AG09309 (cell line): ENCODE data around the gene HAGH.

Experiments
- DNase-seq: peaks from one replicate; pipeline ENCODE4 v3.0.0-alpha.2; 2010; ENCODE audit warnings: low read depth
- H3K4me3 ChIP-seq: 2 replicates; pipeline ENCODE4 v1.5.1; 2011; ENCODE audit warnings: mild to moderate bottlenecking, low read depth, low read length, moderate library complexity; ENCODE audit not compliant: control insufficient read depth
- CTCF ChIP-seq: IDR thresholded peaks from 2 replicates; pipeline ENCODE4 v1.5.1; 2011; ENCODE audit warnings: mild to moderate bottlenecking, low read depth, low read length, inconsistent platforms; ENCODE audit not compliant: insufficient read depth, control insufficient read depth; ENCODE audit errors: missing control alignments

HAGH gene

DNA sequence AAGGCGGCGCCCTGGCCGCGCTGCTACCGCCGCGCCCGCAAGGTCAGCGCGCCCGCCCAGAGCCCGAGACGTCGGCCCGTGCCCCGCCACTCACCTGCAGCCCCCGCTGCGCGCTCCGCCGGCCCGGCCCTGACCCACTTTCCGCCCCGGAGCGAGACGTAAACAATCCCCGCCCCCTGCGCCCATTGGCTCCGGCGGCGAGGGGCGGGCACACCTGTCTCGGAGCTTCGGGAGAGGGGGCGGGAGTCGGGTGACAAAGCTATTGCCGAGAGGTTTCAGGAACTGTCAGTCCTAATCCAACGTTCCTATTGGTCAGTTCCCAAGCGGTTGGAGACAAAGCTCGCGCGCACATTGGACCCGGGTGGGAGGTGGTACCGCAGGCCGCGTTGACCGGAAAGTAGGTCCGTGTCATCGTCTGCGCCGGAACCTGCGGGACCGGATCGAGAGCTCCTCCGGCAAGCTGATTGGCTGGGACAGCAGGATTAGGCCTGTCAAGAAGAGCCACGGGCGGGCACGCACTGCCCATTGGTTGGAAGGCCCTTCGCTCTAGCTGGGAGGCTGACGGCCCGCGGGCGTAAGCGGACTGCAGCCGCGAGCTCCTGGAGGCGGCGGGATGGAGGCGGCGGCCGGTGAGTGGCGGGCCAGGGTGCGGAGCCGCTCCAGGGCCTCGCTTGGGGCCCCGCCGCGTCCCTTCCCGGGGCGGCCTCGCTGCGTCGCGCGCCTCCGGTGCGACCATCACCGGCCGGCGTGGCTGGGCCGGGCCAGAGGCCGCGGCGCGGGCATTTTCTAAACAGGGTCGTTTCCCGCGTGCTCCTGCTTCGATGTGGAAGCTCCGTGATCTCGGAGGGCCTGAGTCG is 44.0 kb downstream of the HAGH start, which contains the start of the genes NUBP2 and SPSB3:
TSS of gene NUBP2 (plus strand) at position 553 of the 857 bp plus-strand sequence. CDS start at position 614, 61 bp downstream.
TSS of gene SPSB3 (minus strand) at position 164 of the 857 bp plus-strand sequence. CDS start 1,088 bp downstream, outside the sequence.
- no peak for TF ChIP-seq CTCF
- DNase-seq = peak; percentile 100
- H3K4me3 ChIP-seq = peak within 1 kb of the TSS; percentile 80

GRCh38 chr16:1781758-1782407 is 44.7 kb downstream of the HAGH start:
- TF ChIP-seq CTCF = peak; percentile 20
- DNase-seq = no peak
- peak overlapping the region; percentile 68 for H3K4me3 ChIP-seq

- DNase-seq = no peak
- TF ChIP-seq CTCF = no peak
- peak overlapping the region; percentile 68 for H3K4me3 ChIP-seq
Observed at GRCh38 chr16:1781254-1781653, 45.4 kb downstream of the HAGH start.

GRCh38 chr16:1780677-1781072 is 46.0 kb downstream of the HAGH start:
- DNase-seq = no peak
- H3K4me3 ChIP-seq = no peak overlapping the region
- TF ChIP-seq CTCF = no peak

DNA sequence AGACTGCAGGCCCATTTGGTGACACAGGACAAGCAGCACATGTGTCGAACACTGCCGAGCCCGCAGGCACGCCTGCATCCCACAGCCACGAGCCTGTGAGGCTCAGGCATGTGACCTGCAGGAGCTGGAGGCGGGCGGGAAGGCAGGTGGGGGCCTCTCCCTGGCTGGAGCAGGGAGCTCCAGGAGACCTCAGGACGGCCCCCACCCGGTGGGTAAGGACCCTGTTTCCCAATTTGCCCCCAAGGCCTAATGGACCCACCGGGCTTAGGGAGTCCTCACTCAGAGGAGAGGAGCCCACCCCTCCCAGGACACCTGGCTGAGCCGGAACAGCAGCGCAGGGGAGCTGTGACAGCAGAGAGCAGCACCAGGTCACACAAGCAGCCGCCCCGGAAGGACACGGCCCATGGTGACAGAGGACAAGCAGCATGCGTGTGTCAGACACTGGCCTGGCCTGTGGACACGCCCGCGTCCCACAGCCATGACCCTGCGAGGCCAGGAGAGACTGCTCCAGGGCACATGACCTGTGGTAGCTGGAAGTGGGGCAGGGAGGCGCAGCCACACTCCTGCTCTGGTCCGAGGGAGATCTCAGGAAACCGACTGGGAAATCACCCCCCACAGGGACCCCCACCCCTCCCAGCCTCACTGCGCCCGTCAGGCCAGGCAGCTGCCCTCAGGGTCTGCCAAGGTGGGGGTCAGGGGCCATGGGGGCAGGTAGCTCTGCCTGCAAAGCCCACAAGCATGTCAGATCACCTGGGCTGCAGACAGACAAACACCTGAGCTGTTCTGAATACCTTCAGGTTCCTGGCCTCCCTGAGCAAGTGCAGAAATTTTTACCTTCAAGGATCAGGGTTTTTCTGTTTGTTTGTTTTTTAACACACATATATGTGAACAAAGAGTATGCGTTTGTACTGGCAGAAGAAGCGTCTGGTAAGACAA is 46.6 kb downstream of the HAGH start:
- TF ChIP-seq CTCF = no peak
- no peak overlapping the region for H3K4me3 ChIP-seq
- no peak for DNase-seq

DNA sequence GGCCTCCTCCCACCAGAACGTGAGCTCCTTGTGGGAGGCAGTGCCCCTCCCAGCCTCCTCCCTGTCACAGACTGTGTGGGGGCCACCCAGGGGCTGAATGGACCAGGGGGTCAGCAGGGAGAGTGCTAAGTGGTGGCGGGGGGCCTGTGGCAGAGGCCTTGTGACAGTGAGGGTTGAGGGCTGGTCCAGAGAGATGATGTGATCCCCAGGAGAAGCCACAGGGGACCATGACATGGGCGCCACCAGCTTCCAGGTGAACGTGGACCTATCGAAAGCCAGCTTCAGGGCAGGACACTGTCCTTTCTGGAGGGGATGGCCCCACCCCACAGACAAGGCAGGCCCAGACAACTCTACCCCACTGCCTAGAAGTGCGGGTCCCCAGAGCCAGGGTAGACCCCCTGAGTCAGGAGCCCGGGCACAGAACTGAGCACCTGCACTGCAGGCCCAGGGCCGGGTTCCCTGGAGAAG is 47.4 kb downstream of the HAGH start:
- H3K4me3 ChIP-seq = no peak overlapping the region
- TF ChIP-seq CTCF = no peak
- no peak for DNase-seq
